SK-N-SH (cell line): Measurements from ENCODE around the gene SFXN1. TPM values are rescaled to one million over a fixed set of nuclear protein-coding genes. Genes with fewer than 3 reads are reported as not detected.

Experiments
- CTCF ChIA-PET: fragments of 300-600, 350-600 bp; formaldehyde crosslinking; extraction: SDS; loops from one replicate; lab custom pipeline; 2021; lab: Yijun Ruan, JAX
- POLR2A ChIA-PET: fragments of 350-600 bp; sonication (Branson Sonifier 250); formaldehyde crosslinking; extraction: SDS; loops from one replicate; lab custom pipeline; 2020; ENCODE audit warnings: antibody characterized with exemption, inconsistent platforms; lab: Yijun Ruan, JAX
- DNase-seq: peaks from one replicate; pipeline ENCODE4 v3.0.0; 2012
- H2AFZ ChIP-seq: fragments of 200-600 bp; sonication (generic); 2 replicates; pipeline ENCODE4 v1.8.1; 2016; ENCODE audit warnings: antibody characterized with exemption, mild to moderate bottlenecking, low read depth
- H3F3A ChIP-seq: fragments of 200-600 bp; sonication (generic); replicated peaks from 2 replicates; pipeline ENCODE3; 2016; ENCODE audit warnings: antibody characterized with exemption, mild to moderate bottlenecking; ENCODE audit not compliant: insufficient read depth
- H3K27ac ChIP-seq, 2 experiments: fragments of 200-500 bp in 1 of 2; fragments of 200-600 bp in 1 of 2; sonication (Bioruptor generic) in 1 of 2; sonication (generic), shearing (Covaris generic) in 1 of 2; 2 replicates each; pipeline versions ENCODE4 v1.5.1 to v1.6.1; 2014 to 2016; ENCODE audit warnings: low read depth in 2 of 2, inconsistent platforms in 1 of 2, low read length in 1 of 2, mild to moderate bottlenecking in 1 of 2, mixed read lengths in 1 of 2
- H3K27me3 ChIP-seq: fragments of 200-600 bp; sonication (generic), shearing (Covaris generic); 2 replicates; pipeline ENCODE4 v1.6.1; 2016; ENCODE audit warnings: mixed run types; ENCODE audit not compliant: insufficient read depth
- H3K36me3 ChIP-seq, 2 experiments: fragments of 200-500 bp in 1 of 2; fragments of 200-600 bp in 1 of 2; sonication (Bioruptor generic) in 1 of 2; sonication (generic) in 1 of 2; replicated peaks in 1 of 2; 2 replicates each; pipeline versions ENCODE3 to v1.5.1; 2014 to 2016; ENCODE audit warnings: low read length in 1 of 2, mild to moderate bottlenecking in 1 of 2; ENCODE audit not compliant: insufficient read depth in 2 of 2, control insufficient read depth in 1 of 2
- H3K4me1 ChIP-seq, 2 experiments: fragments of 200-500 bp in 1 of 2; fragments of 200-600 bp in 1 of 2; sonication (Bioruptor generic) in 1 of 2; sonication (generic), shearing (Covaris generic) in 1 of 2; 2 replicates each; pipeline versions ENCODE4 v1.5.1 to v1.6.1; 2014 to 2016; ENCODE audit warnings: low read depth in 1 of 2, low read length in 1 of 2, mixed run types in 1 of 2; ENCODE audit not compliant: insufficient read depth in 2 of 2, control insufficient read depth in 1 of 2
- H3K4me2 ChIP-seq: fragments of 200-600 bp; sonication (generic), shearing (Covaris generic); 2 replicates; pipeline ENCODE4 v1.6.1; 2017; ENCODE audit warnings: mixed run types
- H3K4me3 ChIP-seq, 2 experiments: fragments of 200-500 bp in 1 of 2; fragments of 200-600 bp in 1 of 2; sonication (Bioruptor generic) in 1 of 2; sonication (generic), shearing (Covaris generic) in 1 of 2; 2 replicates each; pipeline versions ENCODE4 v1.5.1 to v1.8.1; 2014 to 2016; ENCODE audit warnings: low read depth in 2 of 2, inconsistent platforms in 1 of 2, low read length in 1 of 2, mild to moderate bottlenecking in 1 of 2, mixed read lengths in 1 of 2, moderate library complexity in 1 of 2
- H3K79me2 ChIP-seq: fragments of 200-600 bp; sonication (generic); 2 replicates; pipeline ENCODE4 v1.8.1; 2017; ENCODE audit warnings: mild to moderate bottlenecking; ENCODE audit not compliant: insufficient read depth
- H3K9ac ChIP-seq: fragments of 200-600 bp; sonication (generic); 2 replicates; pipeline ENCODE4 v1.6.1; 2017; ENCODE audit warnings: mixed run types
- H3K9me2 ChIP-seq: fragments of 200-600 bp; sonication (generic); 2 replicates; pipeline ENCODE4 v1.6.1; 2017; ENCODE audit warnings: mixed run types
- H3K9me3 ChIP-seq: fragments of 200-600 bp; sonication (generic); 2 replicates; pipeline ENCODE4 v1.6.1; 2017; ENCODE audit warnings: mixed run types, mild to moderate bottlenecking, moderate library complexity
- H4K20me1 ChIP-seq: fragments of 200-600 bp; sonication (generic); 2 replicates; pipeline ENCODE4 v1.6.1; 2017; ENCODE audit warnings: mild to moderate bottlenecking, mixed run types; ENCODE audit not compliant: insufficient read depth
- CHD2 ChIP-seq: fragments of 150-350 bp; IDR thresholded peaks from 2 replicates; pipeline ENCODE4 v1.6.1; 2018; ENCODE audit warnings: low read length; ENCODE audit not compliant: partially characterized antibody
- CTCF ChIP-seq: fragments of 200-600 bp; sonication (generic); IDR thresholded peaks from 2 replicates; pipeline ENCODE4 v1.6.1; 2017; ENCODE audit warnings: antibody characterized with exemption, mild to moderate bottlenecking, moderate library complexity
- ELF1 ChIP-seq: IDR thresholded peaks from 2 replicates; pipeline ENCODE4 v1.4.0; 2012
- EZH2phosphoT487 ChIP-seq: fragments of 200-600 bp; sonication (generic); IDR thresholded peaks from 2 replicates; pipeline ENCODE4 v1.6.1; 2017; ENCODE audit warnings: low read depth, mixed run types, mild to moderate bottlenecking, antibody characterized with exemption, moderate library complexity, borderline replicate concordance
- FOSL2 ChIP-seq: IDR thresholded peaks from 2 replicates; pipeline ENCODE4 v1.4.0; 2012; ENCODE audit warnings: low read depth, mild to moderate bottlenecking, moderate library complexity, borderline replicate concordance
- FOXJ3 ChIP-seq: sonication (generic); formaldehyde crosslinking; IDR thresholded peaks from 2 replicates; pipeline ENCODE4 v1.5.1; 2020; ENCODE audit warnings: mild to moderate bottlenecking, missing genetic modification reagents
- GABPA ChIP-seq: IDR thresholded peaks from 2 replicates; pipeline ENCODE4 v1.4.0; 2012; ENCODE audit warnings: low read depth, mild to moderate bottlenecking
- GATA2 ChIP-seq: sonication (generic); formaldehyde crosslinking; IDR thresholded peaks from 2 replicates; pipeline ENCODE4 v1.5.0; 2020; ENCODE audit warnings: mild to moderate bottlenecking, missing genetic modification reagents
- JUND ChIP-seq: IDR thresholded peaks from 2 replicates; pipeline ENCODE4 v1.4.0; 2012
- MXI1 ChIP-seq: IDR thresholded peaks from 2 replicates; pipeline ENCODE4 v1.6.1; 2012; ENCODE audit warnings: mild to moderate bottlenecking, low read depth, low read length, improper control_type of control experiment
- NFIC ChIP-seq: IDR thresholded peaks from 2 replicates; pipeline ENCODE4 v1.4.0; 2012; ENCODE audit warnings: borderline replicate concordance
- NRF1 ChIP-seq: IDR thresholded peaks from 2 replicates; pipeline ENCODE4 v1.6.1; 2012; ENCODE audit warnings: low read depth, mild to moderate bottlenecking, low read length
- POLR2AphosphoS5 ChIP-seq: IDR thresholded peaks from 2 replicates; pipeline ENCODE4 v1.6.1; 2012; ENCODE audit warnings: low read depth, low read length
- RAD21 ChIP-seq: IDR thresholded peaks from 2 replicates; pipeline ENCODE4 v1.6.1; 2012; ENCODE audit warnings: mild to moderate bottlenecking, low read length
- RXRA ChIP-seq: IDR thresholded peaks from 2 replicates; pipeline ENCODE4 v1.4.0; 2012; ENCODE audit warnings: low read depth, mild to moderate bottlenecking, borderline replicate concordance
- SIN3A ChIP-seq: IDR thresholded peaks from 2 replicates; pipeline ENCODE4 v1.6.1; 2012; ENCODE audit warnings: low read depth, mild to moderate bottlenecking, low read length, moderate library complexity, borderline replicate concordance
- SMC3 ChIP-seq: IDR thresholded peaks from 2 replicates; pipeline ENCODE4 v1.6.1; 2012; ENCODE audit warnings: low read depth, low read length, improper control_type of control experiment
- TAF1 ChIP-seq: IDR thresholded peaks from 2 replicates; pipeline ENCODE4 v1.6.1; 2012; ENCODE audit warnings: low read depth, mild to moderate bottlenecking, low read length, moderate library complexity, borderline replicate concordance
- TCF12 ChIP-seq: IDR thresholded peaks from 2 replicates; pipeline ENCODE4 v1.4.0; 2012
- USF1 ChIP-seq: IDR thresholded peaks from 2 replicates; pipeline ENCODE4 v1.4.0; 2012; ENCODE audit warnings: low read depth, borderline replicate concordance
- WGBS: methylation state at CpG from one replicate; pipeline ENCODE4 v1.1.6; 2017; ENCODE audit warnings: low lambda C conversion rate; 5-methylcytosine and 5-hydroxymethylcytosine counted together
- polyA plus RNA-seq, 3 experiments: library from polyadenylated mRNA; depleted of rRNA; stranded (reverse); fragments of >200 nt; gene quantifications; 2 replicates each; pipeline ENCODE4 v1.2.3, GENCODE V29; 2012
- TF ChIP-seq, protein P1 (sequence below): IDR thresholded peaks from 2 replicates; pipeline ENCODE4 v1.4.0; 2012; ENCODE audit warnings: low read depth
- TF ChIP-seq, protein P2 (sequence below): IDR thresholded peaks from 2 replicates; pipeline ENCODE4 v1.6.1; 2012; ENCODE audit warnings: mild to moderate bottlenecking, low read depth, low read length, moderate library complexity

SFXN1 gene
- polyA plus RNA-seq, 1 of the 3 experiments (the other 2 are of a cell fraction) = 73.6 TPM

- peaks cover 0 to 6% of the 10 kb centered on the region in 2 experiments; a peak in 1 of 4 replicates for H3K4me1 ChIP-seq
- no peaks in the 10 kb centered on the region; the same call in 1 of the 2 replicates for H3K27me3 ChIP-seq
- WGBS = 64% methylated on average over 5 of the region's 5 CpGs
- H3K9me3 ChIP-seq = no peaks in the 10 kb centered on the region
- no peak overlapping the region for H3K27ac ChIP-seq
- H3K4me2 ChIP-seq = no peak overlapping the region
- ChIA-PET CTCF (interaction anchor here (1.1 to 3.1 kb wide), 2 partner anchors 11 to 18 kb away, joined by 3 to 19 read pairs; no protein-coding TSS in a partner anchor), POLR2A (no interaction called here)
- no peak overlapping the region for H3K9ac ChIP-seq
- H3K79me2 ChIP-seq = no peaks in the 10 kb centered on the region
- no peak overlapping the region for H3K4me3 ChIP-seq
- DNase-seq = no peak
- H2AFZ ChIP-seq = no peak overlapping the region
- no peaks in the 10 kb centered on the region for H4K20me1 ChIP-seq
- no peaks in the 10 kb centered on the region for H3K9me2 ChIP-seq
- TF ChIP-seq JUND (no peak), ELF1 (no peak), CHD2 (no peak), GABPA (no peak), NRF1 (no peak), FOXJ3 (CRISPR knock-in tag) (no peak), RAD21 (no peak)
- no peaks in the 10 kb centered on the region for H3K36me3 ChIP-seq
- H3F3A ChIP-seq = no peaks in the 10 kb centered on the region
Measured at GRCh38 chr5:175544586-175544985, 66.2 kb downstream of the SFXN1 start.

- H3K79me2 ChIP-seq = no peaks in the 10 kb centered on the region
- DNase-seq = no peak
- H2AFZ ChIP-seq = no peak overlapping the region
- POLR2A ChIA-PET = no interaction called here
- no peak overlapping the region for H3K9ac ChIP-seq
- no peaks in the 10 kb centered on the region for H3K9me2 ChIP-seq
- H3K27ac ChIP-seq = no peak overlapping the region
- no peaks in the 10 kb centered on the region for H3K9me3 ChIP-seq
- no peak overlapping the region for H3K4me3 ChIP-seq
- no peak overlapping the region for H3K4me2 ChIP-seq
- no peaks in the 10 kb centered on the region; the same call in 1 of the 2 replicates for H3K27me3 ChIP-seq
- no peaks in the 10 kb centered on the region for H3F3A ChIP-seq
- H4K20me1 ChIP-seq = no peaks in the 10 kb centered on the region
- H3K36me3 ChIP-seq = no peaks in the 10 kb centered on the region
- CTCF ChIA-PET = interaction anchor here (0.9 to 1.2 kb wide), 2 partner anchors 14 to 172 kb away, joined by 4 to 5 read pairs; no protein-coding TSS in a partner anchor
- H3K4me1 ChIP-seq = peaks cover 0 to 2% of the 10 kb centered on the region in 2 experiments; a peak in 1 of 4 replicates
- no peak for TF ChIP-seq SMC3
- TF ChIP-seq, protein P1, sequence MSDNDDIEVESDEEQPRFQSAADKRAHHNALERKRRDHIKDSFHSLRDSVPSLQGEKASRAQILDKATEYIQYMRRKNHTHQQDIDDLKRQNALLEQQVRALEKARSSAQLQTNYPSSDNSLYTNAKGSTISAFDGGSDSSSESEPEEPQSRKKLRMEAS = no peak
- TF ChIP-seq TAF1 = no peak
- TF ChIP-seq CTCF = no peak
- no peak for TF ChIP-seq FOXJ3 (CRISPR knock-in tag)
- TF ChIP-seq, protein P2, sequence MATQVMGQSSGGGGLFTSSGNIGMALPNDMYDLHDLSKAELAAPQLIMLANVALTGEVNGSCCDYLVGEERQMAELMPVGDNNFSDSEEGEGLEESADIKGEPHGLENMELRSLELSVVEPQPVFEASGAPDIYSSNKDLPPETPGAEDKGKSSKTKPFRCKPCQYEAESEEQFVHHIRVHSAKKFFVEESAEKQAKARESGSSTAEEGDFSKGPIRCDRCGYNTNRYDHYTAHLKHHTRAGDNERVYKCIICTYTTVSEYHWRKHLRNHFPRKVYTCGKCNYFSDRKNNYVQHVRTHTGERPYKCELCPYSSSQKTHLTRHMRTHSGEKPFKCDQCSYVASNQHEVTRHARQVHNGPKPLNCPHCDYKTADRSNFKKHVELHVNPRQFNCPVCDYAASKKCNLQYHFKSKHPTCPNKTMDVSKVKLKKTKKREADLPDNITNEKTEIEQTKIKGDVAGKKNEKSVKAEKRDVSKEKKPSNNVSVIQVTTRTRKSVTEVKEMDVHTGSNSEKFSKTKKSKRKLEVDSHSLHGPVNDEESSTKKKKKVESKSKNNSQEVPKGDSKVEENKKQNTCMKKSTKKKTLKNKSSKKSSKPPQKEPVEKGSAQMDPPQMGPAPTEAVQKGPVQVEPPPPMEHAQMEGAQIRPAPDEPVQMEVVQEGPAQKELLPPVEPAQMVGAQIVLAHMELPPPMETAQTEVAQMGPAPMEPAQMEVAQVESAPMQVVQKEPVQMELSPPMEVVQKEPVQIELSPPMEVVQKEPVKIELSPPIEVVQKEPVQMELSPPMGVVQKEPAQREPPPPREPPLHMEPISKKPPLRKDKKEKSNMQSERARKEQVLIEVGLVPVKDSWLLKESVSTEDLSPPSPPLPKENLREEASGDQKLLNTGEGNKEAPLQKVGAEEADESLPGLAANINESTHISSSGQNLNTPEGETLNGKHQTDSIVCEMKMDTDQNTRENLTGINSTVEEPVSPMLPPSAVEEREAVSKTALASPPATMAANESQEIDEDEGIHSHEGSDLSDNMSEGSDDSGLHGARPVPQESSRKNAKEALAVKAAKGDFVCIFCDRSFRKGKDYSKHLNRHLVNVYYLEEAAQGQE = no peak
- no peak for TF ChIP-seq CHD2
- TF ChIP-seq MXI1 = no peak
- TF ChIP-seq GATA2 (CRISPR knock-in tag) = no peak
- TF ChIP-seq USF1 = no peak
- TF ChIP-seq NRF1 = no peak
- TF ChIP-seq RXRA = no peak
- no peak for TF ChIP-seq EZH2phosphoT487
- TF ChIP-seq SIN3A = no peak
- no peak for TF ChIP-seq TCF12
- no peak for TF ChIP-seq FOSL2
- no peak for TF ChIP-seq NFIC
- no peak for TF ChIP-seq JUND
- no peak for TF ChIP-seq POLR2AphosphoS5
Measured at GRCh38 chr5:175547842-175548241, 69.5 kb downstream of the SFXN1 start.
